ENCODE data around the gene VSIG10L. TPM values are rescaled to one million over a fixed set of nuclear protein-coding genes. Genes with fewer than 3 reads are reported as not detected.

VSIG10L gene
- total RNA-seq, 4 donors from 2014 or later: 0.60 to 2.2 (median 1.8) TPM

- Histone ChIP-seq H3K9me3 (no peaks in the 10 kb centered on the region), H3K36me3 (peaks cover 0 to 4% (median 0%) of the 10 kb centered on the region in 4 donors), H3K27ac (no peak overlapping the region), H3K4me3 (no peak overlapping the region), H3K4me1 (peaks cover 0 to 6% (median 5%) of the 10 kb centered on the region in 4 donors), H3K27me3 (no peaks in the 10 kb centered on the region)
- no peak for TF ChIP-seq POLR2A (IDR thresholded peaks at IDR 0.05)
- TF ChIP-seq EP300 (IDR thresholded peaks at IDR 0.05; ENCODE audit: low read depth): no peak
- no peak for TF ChIP-seq CTCF (IDR thresholded peaks at IDR 0.05)
- TF ChIP-seq POLR2AphosphoS5 (IDR thresholded peaks at IDR 0.05): no peak
- in situ Hi-C loops (cut with MboI; ENCODE audit: low pct_ligation_motif_present in 1 of 4, low pct_unique_long_range_greater_than_20kb in 1 of 4, low sequenced_read_pairs in 3 of 4): loop anchor here in 1 of 4 donors (25.0 kb wide), 1 partner anchor 92 kb away; no protein-coding TSS in a partner anchor
- DNase-seq: no peak
- intact Hi-C loops (cut with DNase I; ENCODE audit: low total_unique reads): no loop called here
- WGBS, 2 donors (ENCODE audit: low coverage in 1 of 2): 95% methylated on average over 9 of the region's 9 CpGs; no CpG with 5 or more reads in 1 of the 2 donors
Observed at GRCh38 chr19:51345076-51345620, 3.2 kb upstream of the VSIG10L start.

GRCh38 chr19:51342631-51343569 lies 961 bp upstream of the VSIG10L start:
- TF ChIP-seq CTCF (IDR thresholded peaks at IDR 0.05): no peak
- no peak for TF ChIP-seq EP300 (IDR thresholded peaks at IDR 0.05; ENCODE audit: low read depth)
- no peak for TF ChIP-seq POLR2AphosphoS5 (IDR thresholded peaks at IDR 0.05)
- TF ChIP-seq POLR2A (IDR thresholded peaks at IDR 0.05): no peak
- H3K4me3 ChIP-seq: no peak overlapping the region
- intact Hi-C loops (cut with DNase I; ENCODE audit: low total_unique reads) (no loop called here), in situ Hi-C loops (cut with MboI; ENCODE audit: low pct_ligation_motif_present in 1 of 4, low pct_unique_long_range_greater_than_20kb in 1 of 4, low sequenced_read_pairs in 3 of 4) (loop anchor here in 1 of 4 donors (25.0 kb wide), 1 partner anchor 94 kb away; no protein-coding TSS in a partner anchor)
- no peaks in the 10 kb centered on the region for H3K9me3 ChIP-seq
- H3K36me3 ChIP-seq: no peaks in the 10 kb centered on the region
- H3K4me1 ChIP-seq: peaks cover 0 to 18% (median 12%) of the 10 kb centered on the region in 4 donors
- no peak overlapping the region for H3K27ac ChIP-seq
- DNase-seq: no peak
- WGBS, 2 donors (ENCODE audit: low coverage in 1 of 2): 52 to 56% methylated on average over 6 to 9 of the region's 9 CpGs
- H3K27me3 ChIP-seq: no peaks in the 10 kb centered on the region

GRCh38 chr19:51341066-51341465 lies 873 bp downstream of the VSIG10L start:
- in situ Hi-C loops (cut with MboI; ENCODE audit: low pct_ligation_motif_present in 1 of 4, low pct_unique_long_range_greater_than_20kb in 1 of 4, low sequenced_read_pairs in 3 of 4): loop anchor here in 1 of 4 donors (25.0 kb wide), 1 partner anchor 96 kb away; no protein-coding TSS in a partner anchor
- intact Hi-C loops (cut with DNase I; ENCODE audit: low total_unique reads): no loop called here
- no peaks in the 10 kb centered on the region for H3K9me3 ChIP-seq
- no peaks in the 10 kb centered on the region for H3K36me3 ChIP-seq
- H3K4me3 ChIP-seq: no peak overlapping the region
- H3K4me1 ChIP-seq: peaks cover 0 to 18% (median 12%) of the 10 kb centered on the region in 4 donors
- H3K27me3 ChIP-seq: no peaks in the 10 kb centered on the region
- DNase-seq: no peak
- TF ChIP-seq CTCF (IDR thresholded peaks at IDR 0.05) (no peak), EP300 (IDR thresholded peaks at IDR 0.05; ENCODE audit: low read depth) (no peak), POLR2A (IDR thresholded peaks at IDR 0.05) (no peak), POLR2AphosphoS5 (IDR thresholded peaks at IDR 0.05) (no peak)
- WGBS, 2 donors (ENCODE audit: low coverage in 1 of 2): 92% methylated on average over 18 of the region's 18 CpGs; no CpG with 5 or more reads in 1 of the 2 donors
- no peak overlapping the region for H3K27ac ChIP-seq

All from transverse colon (tissue), 4 donors.